Measurements from ENCODE around the gene FBXL13. TPM values are rescaled to one million over a fixed set of nuclear protein-coding genes. Genes with fewer than 3 reads are reported as not detected.
"Not testable (repeated sequence)": the region's sequence is repeated elsewhere in the genome, so short reads cannot be mapped to it uniquely, and the experiment has no call there.

Gene FBXL13
- total RNA-seq, 2 donors from 2014 or later, result 4.2 to 5.6 TPM

DNA sequence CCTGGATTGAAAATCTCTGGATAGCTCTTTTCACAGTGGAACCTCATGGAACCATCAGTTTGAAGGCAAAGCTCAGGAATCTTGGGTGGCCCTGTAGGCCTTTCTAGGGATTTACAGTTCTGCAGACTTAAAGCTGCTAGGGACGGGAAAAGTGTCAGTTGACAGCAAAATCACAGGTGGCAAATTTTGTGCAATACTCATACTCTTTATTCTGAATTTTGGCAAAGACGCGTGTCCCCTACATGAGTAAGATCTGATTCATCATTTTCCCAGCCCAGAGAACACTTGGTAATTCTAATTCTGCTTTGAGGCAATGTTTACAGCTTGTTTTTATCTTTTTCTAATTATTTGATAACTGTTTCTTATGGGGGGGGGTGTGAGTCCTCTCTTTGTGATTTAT is 158.2 kb downstream of the FBXL13 start:
- intact Hi-C loops (cut with DNase I), result no loop called here
- H3K27ac ChIP-seq, result no peak overlapping the region
- H3K4me1 ChIP-seq, result no peaks in the 10 kb centered on the region
- no peak overlapping the region for H3K4me3 ChIP-seq
- no peaks in the 10 kb centered on the region for H3K27me3 ChIP-seq
- H3K36me3 ChIP-seq (replicated peaks in 1 of 2; ENCODE audit: insufficient read depth in 1 of 2, low read depth in 2 of 2), result no peaks in the 10 kb centered on the region
- TF ChIP-seq POLR2A (IDR thresholded peaks at IDR 0.05), result no peak
- TF ChIP-seq, protein P1, sequence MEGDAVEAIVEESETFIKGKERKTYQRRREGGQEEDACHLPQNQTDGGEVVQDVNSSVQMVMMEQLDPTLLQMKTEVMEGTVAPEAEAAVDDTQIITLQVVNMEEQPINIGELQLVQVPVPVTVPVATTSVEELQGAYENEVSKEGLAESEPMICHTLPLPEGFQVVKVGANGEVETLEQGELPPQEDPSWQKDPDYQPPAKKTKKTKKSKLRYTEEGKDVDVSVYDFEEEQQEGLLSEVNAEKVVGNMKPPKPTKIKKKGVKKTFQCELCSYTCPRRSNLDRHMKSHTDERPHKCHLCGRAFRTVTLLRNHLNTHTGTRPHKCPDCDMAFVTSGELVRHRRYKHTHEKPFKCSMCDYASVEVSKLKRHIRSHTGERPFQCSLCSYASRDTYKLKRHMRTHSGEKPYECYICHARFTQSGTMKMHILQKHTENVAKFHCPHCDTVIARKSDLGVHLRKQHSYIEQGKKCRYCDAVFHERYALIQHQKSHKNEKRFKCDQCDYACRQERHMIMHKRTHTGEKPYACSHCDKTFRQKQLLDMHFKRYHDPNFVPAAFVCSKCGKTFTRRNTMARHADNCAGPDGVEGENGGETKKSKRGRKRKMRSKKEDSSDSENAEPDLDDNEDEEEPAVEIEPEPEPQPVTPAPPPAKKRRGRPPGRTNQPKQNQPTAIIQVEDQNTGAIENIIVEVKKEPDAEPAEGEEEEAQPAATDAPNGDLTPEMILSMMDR (IDR thresholded peaks at IDR 0.05), result no peak
- no peaks in the 10 kb centered on the region for H3K9me3 ChIP-seq
- 85 to 86% methylated on average over 3 of the region's 3 CpGs for WGBS, 2 donors
- ATAC-seq (no peak), DNase-seq (no peak)

GRCh38 chr7:102914585-102914984 is 160.0 kb downstream of the FBXL13 start:
- peak in 3 of 4 donors; percentile 12 to 27 (median 23) for DNase-seq
- peak; percentile 42 for ATAC-seq
- 81 to 82% methylated on average over 8 of the region's 8 CpGs for WGBS, 2 donors

DNA sequence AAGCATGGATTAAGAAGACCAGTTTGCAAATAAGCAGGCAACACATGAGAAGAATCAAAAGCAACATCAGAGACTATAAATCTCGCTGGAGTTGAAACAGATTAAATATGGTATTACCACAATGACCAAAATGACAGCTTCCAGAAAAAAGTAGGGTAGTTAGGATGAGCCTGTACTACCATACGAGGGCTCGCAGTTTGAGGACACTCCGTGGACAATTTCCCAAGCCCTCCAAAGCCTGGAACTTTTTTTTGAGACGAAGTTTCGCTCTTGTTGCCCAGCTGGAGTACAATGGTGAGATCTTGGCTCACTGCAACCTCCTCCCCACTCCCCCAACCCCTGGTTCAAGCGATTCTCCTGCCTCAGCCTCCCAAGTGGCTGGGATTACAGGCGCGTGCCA is 160.8 kb downstream of the FBXL13 start:
- WGBS, 2 donors, result 90 to 96% methylated on average over 9 of the region's 9 CpGs
- Histone ChIP-seq H3K27ac (no peak overlapping the region), H3K4me3 (no peak overlapping the region), H3K27me3 (no peaks in the 10 kb centered on the region), H3K9me3 (no peaks in the 10 kb centered on the region), H3K4me1 (no peaks in the 10 kb centered on the region), H3K36me3 (replicated peaks in 1 of 2; ENCODE audit: insufficient read depth in 1 of 2, low read depth in 2 of 2) (no peaks in the 10 kb centered on the region)
- intact Hi-C loops (cut with DNase I), result no loop called here
- DNase-seq (no peak), ATAC-seq (no peak)
- TF ChIP-seq POLR2A (IDR thresholded peaks at IDR 0.05), result no peak
- TF ChIP-seq, protein P1 (IDR thresholded peaks at IDR 0.05), result no peak

More at GRCh38 chr7:102914585-102914984, 160.0 kb downstream of the FBXL13 start:
- Histone ChIP-seq H3K4me3 (no peak overlapping the region), H3K4me1 (no peaks in the 10 kb centered on the region), H3K9me3 (no peaks in the 10 kb centered on the region), H3K27me3 (no peaks in the 10 kb centered on the region), H3K36me3 (replicated peaks in 1 of 2; ENCODE audit: insufficient read depth in 1 of 2, low read depth in 2 of 2) (no peaks in the 10 kb centered on the region), H3K27ac (no peak overlapping the region)
- no peak for TF ChIP-seq POLR2A (IDR thresholded peaks at IDR 0.05)
- TF ChIP-seq, protein P1 (IDR thresholded peaks at IDR 0.05), result no peak
- intact Hi-C loops (cut with DNase I), result no loop called here

DNA sequence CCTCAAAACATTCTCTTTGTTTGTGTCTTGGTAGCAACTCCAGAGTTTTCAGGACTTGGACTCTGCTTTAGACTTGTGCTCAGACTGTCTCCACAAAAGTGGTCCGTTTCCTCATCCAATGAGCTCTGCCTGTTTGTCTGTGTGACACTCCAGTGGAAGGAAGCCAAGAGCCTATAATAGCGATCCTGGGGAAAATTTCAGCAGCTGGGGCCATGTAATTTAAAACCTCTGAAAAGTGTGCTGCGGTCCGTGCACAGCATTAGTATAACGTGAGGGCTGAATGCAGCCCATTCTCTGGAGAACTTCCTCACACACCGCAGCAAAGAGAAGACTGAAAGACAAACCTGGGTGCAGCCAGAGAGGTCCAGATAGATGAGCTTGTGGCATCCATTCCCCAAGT is 161.9 kb downstream of the FBXL13 start, which contains the start of gene LRRC17:
TSS of gene LRRC17 (plus strand) at position 259 of the 400 bp plus-strand sequence. CDS start 20,914 bp downstream, outside the sequence.
- no peak within 1 kb of the TSS for H3K4me3 ChIP-seq
- intact Hi-C loops (cut with DNase I), result no loop called here
- DNase-seq (no peak), ATAC-seq (no peak)
- H3K9me3 ChIP-seq, result no peaks in the 10 kb centered on the region
- 56 to 72% methylated on average over 6 of the region's 6 CpGs for WGBS, 2 donors
- H3K36me3 ChIP-seq (replicated peaks in 1 of 2; ENCODE audit: insufficient read depth in 1 of 2, low read depth in 2 of 2), result no peaks in the 10 kb centered on the region
- H3K4me1 ChIP-seq, result no peaks in the 10 kb centered on the region
- no peaks in the 10 kb centered on the region for H3K27me3 ChIP-seq
- H3K27ac ChIP-seq, result no peak within 1 kb of the TSS
- TF ChIP-seq, protein P1 (IDR thresholded peaks at IDR 0.05), result no peak
- TF ChIP-seq POLR2A (IDR thresholded peaks at IDR 0.05), result no peak

DNA sequence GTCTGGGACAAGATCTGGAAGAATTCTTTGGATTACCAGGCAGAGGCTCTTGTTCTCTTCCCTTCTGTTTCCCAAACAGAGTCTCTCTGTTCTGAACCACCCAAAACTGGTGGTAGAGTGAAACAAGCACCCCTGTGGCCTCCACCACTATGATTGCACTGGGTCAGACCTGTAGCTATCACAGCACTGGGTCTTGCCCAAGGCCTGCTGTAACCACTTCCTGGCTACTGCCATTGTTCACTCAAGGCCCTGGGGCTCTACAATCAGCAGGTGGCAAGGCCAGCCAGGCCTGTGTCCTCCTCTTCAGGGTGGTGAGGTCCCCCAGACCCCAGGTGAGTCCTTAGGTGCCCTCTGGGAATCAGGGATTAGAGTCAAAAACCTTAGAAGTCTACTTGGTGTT is 165.9 kb downstream of the FBXL13 start:
- intact Hi-C loops (cut with DNase I), result no loop called here
- Histone ChIP-seq H3K36me3 (replicated peaks in 1 of 2; ENCODE audit: insufficient read depth in 1 of 2, low read depth in 2 of 2) (no peaks in the 10 kb centered on the region), H3K27me3 (no peaks in the 10 kb centered on the region), H3K27ac (no peak overlapping the region), H3K4me1 (no peaks in the 10 kb centered on the region), H3K9me3 (no peaks in the 10 kb centered on the region), H3K4me3 (no peak overlapping the region)
- TF ChIP-seq, protein P1 (IDR thresholded peaks at IDR 0.05), result no peak
- TF ChIP-seq POLR2A (IDR thresholded peaks at IDR 0.05), result no peak
- DNase-seq (no peak), ATAC-seq (no peak)

DNA sequence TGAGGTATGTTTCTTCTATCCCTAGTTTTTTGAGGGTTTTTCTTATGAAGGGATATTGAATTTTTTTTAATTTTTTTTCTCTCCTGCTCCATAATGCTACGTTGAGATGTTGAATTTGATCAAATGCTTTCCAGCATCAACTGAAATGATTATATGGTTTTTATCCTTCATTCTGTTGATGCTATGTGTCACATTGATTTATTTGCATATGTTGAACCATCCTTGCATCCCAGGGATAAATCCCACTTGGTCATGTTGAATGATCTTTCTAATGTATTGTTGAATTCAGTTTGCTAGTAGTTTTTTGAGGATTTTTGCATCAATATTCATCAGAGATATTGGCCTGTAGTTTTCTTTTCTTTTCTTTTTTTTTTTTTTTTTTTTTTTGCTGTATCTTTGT is 171.0 kb downstream of the FBXL13 start:
- ATAC-seq; H3K4me3 ChIP-seq; intact Hi-C loops (cut with DNase I); DNase-seq; H3K27ac ChIP-seq; H3K27me3 ChIP-seq; H3K4me1 ChIP-seq; H3K36me3 ChIP-seq (replicated peaks in 1 of 2; ENCODE audit: insufficient read depth in 1 of 2, low read depth in 2 of 2); H3K9me3 ChIP-seq: not testable (repeated sequence)
- WGBS, 2 donors, result 88 to 90% methylated on average over 1 of the region's 1 CpG

DNA sequence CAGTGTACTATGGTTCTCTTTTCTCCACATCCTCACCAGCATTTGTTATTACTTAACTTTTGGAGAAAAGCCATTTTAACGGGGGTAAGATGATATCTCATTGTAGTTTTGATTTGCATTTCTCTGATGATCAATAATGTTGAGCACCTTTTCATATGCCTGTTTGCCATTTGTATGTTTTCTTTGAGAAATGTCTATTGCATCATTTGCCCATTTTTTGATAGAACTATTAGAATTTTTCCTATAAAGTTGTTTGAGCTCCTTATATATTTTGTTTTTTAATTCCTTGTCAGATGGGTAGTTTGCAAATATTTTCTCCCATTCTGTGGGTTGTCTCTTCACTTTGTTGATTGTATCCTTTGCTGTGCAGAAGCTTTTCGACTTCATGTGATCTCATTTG is 172.5 kb downstream of the FBXL13 start:
- WGBS, 2 donors, result 62 to 64% methylated on average over 2 of the region's 2 CpGs
- H3K27me3 ChIP-seq; H3K4me3 ChIP-seq; H3K9me3 ChIP-seq; H3K36me3 ChIP-seq (replicated peaks in 1 of 2; ENCODE audit: insufficient read depth in 1 of 2, low read depth in 2 of 2); DNase-seq; intact Hi-C loops (cut with DNase I); H3K4me1 ChIP-seq; H3K27ac ChIP-seq; ATAC-seq: not testable (repeated sequence)
